PC-9 (cell line): ENCODE measurements around the gene DNPEP. TPM values are rescaled to one million over a fixed set of nuclear protein-coding genes. Genes with fewer than 3 reads are reported as not detected.

Source experiments
- BruUV-seq: library from RNA; stranded (reverse); fragments of 400-500 nt; replicated peaks from 2 replicates; lab custom pipeline; 2021; lab: Mats Ljungman, UMichigan
- CTCF ChIA-PET: fragments of 300-600 bp; sonication (Branson Sonifier 250); formaldehyde crosslinking; loops from one replicate; lab custom pipeline; 2022; ENCODE audit warnings: antibody characterized with exemption; lab: Charles Lee
- POLR2A ChIA-PET: fragments of 300-600 bp; sonication (Branson Sonifier 250); formaldehyde crosslinking; loops from one replicate; lab custom pipeline; 2022; ENCODE audit warnings: antibody characterized with exemption; ENCODE audit not compliant: unreplicated experiment; lab: Charles Lee
- DNase-seq, 2 experiments: peaks; one replicate each; pipeline versions ENCODE4 v3.0.0 to v3.0.0-alpha.2; 2015 to 2022; ENCODE audit warnings: mixed read lengths in 1 of 2
- H2AFZ ChIP-seq: fragments of 200-600 bp; sonication (generic); 2 replicates; pipeline ENCODE4 v1.8.1; 2017; ENCODE audit warnings: antibody characterized with exemption
- H3F3A ChIP-seq: fragments of 200-600 bp; sonication (generic); 2 replicates; pipeline ENCODE4 v1.8.1; 2017; ENCODE audit warnings: antibody characterized with exemption, mild to moderate bottlenecking, low read depth; ENCODE audit not compliant: insufficient read depth
- H3K27ac ChIP-seq: fragments of 200-600 bp; sonication (generic); 2 replicates; pipeline ENCODE4 v1.6.1; 2016; ENCODE audit warnings: mixed run types
- H3K27me3 ChIP-seq: fragments of 200-600 bp; sonication (generic); 2 replicates; pipeline ENCODE4 v1.6.1; 2016; ENCODE audit warnings: low read depth, mixed run types; ENCODE audit not compliant: insufficient read depth
- H3K36me3 ChIP-seq: fragments of 200-600 bp; sonication (generic); 2 replicates; pipeline ENCODE4 v1.6.1; 2016; ENCODE audit warnings: low read depth, mixed run types
- H3K4me1 ChIP-seq: fragments of 200-600 bp; sonication (generic); replicated peaks from 2 replicates; pipeline ENCODE4 v1.6.1; 2016; ENCODE audit warnings: mixed run types; ENCODE audit not compliant: insufficient read depth
- H3K4me2 ChIP-seq: fragments of 200-600 bp; sonication (generic); 2 replicates; pipeline ENCODE4 v1.6.1; 2017; ENCODE audit warnings: mixed run types
- H3K4me3 ChIP-seq: fragments of 200-600 bp; sonication (generic); 2 replicates; pipeline ENCODE4 v1.6.1; 2016; ENCODE audit warnings: mixed run types
- H3K79me2 ChIP-seq: fragments of 200-600 bp; sonication (generic); 2 replicates; pipeline ENCODE4 v1.6.1; 2017; ENCODE audit warnings: low read depth, mixed run types
- H3K9me2 ChIP-seq: fragments of 200-600 bp; sonication (generic); 2 replicates; pipeline ENCODE4 v1.8.1; 2017; ENCODE audit warnings: mild to moderate bottlenecking; ENCODE audit not compliant: insufficient read depth
- H3K9me3 ChIP-seq: fragments of 200-600 bp; sonication (generic); 2 replicates; pipeline ENCODE4 v1.8.1; 2016; ENCODE audit warnings: low read depth; ENCODE audit not compliant: insufficient read depth
- H4K20me1 ChIP-seq: fragments of 200-600 bp; sonication (generic); 2 replicates; pipeline ENCODE4 v1.8.1; 2017; ENCODE audit not compliant: insufficient read depth
- EZH2 ChIP-seq: fragments of 200-600 bp; sonication (generic); IDR thresholded peaks from 2 replicates; pipeline ENCODE4 v1.8.0; 2017; ENCODE audit warnings: antibody characterized with exemption, low read depth
- intact Hi-C: fragments of 100-400 bp; cut with micrococcal nuclease; formaldehyde crosslinking; loops from one replicate; pipeline ENCODE4 v1.10.0; 2022; ENCODE audit not compliant: unreplicated experiment
- total RNA-seq: library from RNA; stranded (reverse); gene quantifications from 2 replicates; pipeline ENCODE4 v1.2.3, GENCODE V29; 2021
- TF ChIP-seq, protein P1 (sequence below): fragments of 200-600 bp; sonication (generic); conservative IDR thresholded peaks from 2 replicates; pipeline ENCODE4 v1.6.1; 2017; ENCODE audit warnings: mixed run types, antibody characterized with exemption, mild to moderate bottlenecking, moderate library complexity

DNPEP gene
- total RNA-seq, 1 experiment from 2014 or later, result 99.1 TPM

GRCh38 chr2:219356834-219357233 is 30.9 kb downstream of the DNPEP start:
- no peak for DNase-seq
- Histone ChIP-seq H3F3A (no peaks in the 10 kb centered on the region), H3K27me3 (peaks cover 43% of the 10 kb centered on the region), H3K4me1 (no peaks in the 10 kb centered on the region), H3K36me3 (no peaks in the 10 kb centered on the region), H4K20me1 (no peaks in the 10 kb centered on the region), H3K9me2 (no peaks in the 10 kb centered on the region), H3K9me3 (no peaks in the 10 kb centered on the region), H3K27ac (no peak overlapping the region), H3K79me2 (no peaks in the 10 kb centered on the region), H2AFZ (no peak overlapping the region), H3K4me3 (no peak overlapping the region), H3K4me2 (no peak overlapping the region)
- TF ChIP-seq, protein P1, sequence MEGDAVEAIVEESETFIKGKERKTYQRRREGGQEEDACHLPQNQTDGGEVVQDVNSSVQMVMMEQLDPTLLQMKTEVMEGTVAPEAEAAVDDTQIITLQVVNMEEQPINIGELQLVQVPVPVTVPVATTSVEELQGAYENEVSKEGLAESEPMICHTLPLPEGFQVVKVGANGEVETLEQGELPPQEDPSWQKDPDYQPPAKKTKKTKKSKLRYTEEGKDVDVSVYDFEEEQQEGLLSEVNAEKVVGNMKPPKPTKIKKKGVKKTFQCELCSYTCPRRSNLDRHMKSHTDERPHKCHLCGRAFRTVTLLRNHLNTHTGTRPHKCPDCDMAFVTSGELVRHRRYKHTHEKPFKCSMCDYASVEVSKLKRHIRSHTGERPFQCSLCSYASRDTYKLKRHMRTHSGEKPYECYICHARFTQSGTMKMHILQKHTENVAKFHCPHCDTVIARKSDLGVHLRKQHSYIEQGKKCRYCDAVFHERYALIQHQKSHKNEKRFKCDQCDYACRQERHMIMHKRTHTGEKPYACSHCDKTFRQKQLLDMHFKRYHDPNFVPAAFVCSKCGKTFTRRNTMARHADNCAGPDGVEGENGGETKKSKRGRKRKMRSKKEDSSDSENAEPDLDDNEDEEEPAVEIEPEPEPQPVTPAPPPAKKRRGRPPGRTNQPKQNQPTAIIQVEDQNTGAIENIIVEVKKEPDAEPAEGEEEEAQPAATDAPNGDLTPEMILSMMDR, result no peak
- no peak for TF ChIP-seq EZH2
- BruUV-seq, result no TSS peak
- POLR2A ChIA-PET, result interaction anchor here (0.7 kb wide), 1 partner anchor 193 kb away, joined by 5 read pairs; no protein-coding TSS in a partner anchor
- CTCF ChIA-PET, result interaction anchor here (0.7 kb wide), 1 partner anchor 740 kb away, joined by 4 read pairs; no protein-coding TSS in a partner anchor
- intact Hi-C loops, result no loop called here

- Histone ChIP-seq H3K4me2 (no peak overlapping the region), H3K79me2 (no peaks in the 10 kb centered on the region), H3K36me3 (no peaks in the 10 kb centered on the region), H3K4me3 (no peak overlapping the region), H2AFZ (no peak overlapping the region), H3K27me3 (peaks cover 47% of the 10 kb centered on the region), H3K9me2 (no peaks in the 10 kb centered on the region), H3K27ac (no peak overlapping the region), H4K20me1 (no peaks in the 10 kb centered on the region), H3F3A (no peaks in the 10 kb centered on the region), H3K9me3 (no peaks in the 10 kb centered on the region), H3K4me1 (no peaks in the 10 kb centered on the region)
- TF ChIP-seq EZH2, result no peak
- TF ChIP-seq, protein P1, result no peak
- no peak for DNase-seq
- ChIA-PET POLR2A (no interaction called here), CTCF (no interaction called here)
- intact Hi-C loops, result loop anchor here (5.0 kb wide), 1 partner anchor 177 kb away; the partner anchor contains the start of genes CNPPD1 and RETREG2
- no TSS peak for BruUV-seq
Measured at GRCh38 chr2:219354582-219354981, 33.1 kb downstream of the DNPEP start.

DNA sequence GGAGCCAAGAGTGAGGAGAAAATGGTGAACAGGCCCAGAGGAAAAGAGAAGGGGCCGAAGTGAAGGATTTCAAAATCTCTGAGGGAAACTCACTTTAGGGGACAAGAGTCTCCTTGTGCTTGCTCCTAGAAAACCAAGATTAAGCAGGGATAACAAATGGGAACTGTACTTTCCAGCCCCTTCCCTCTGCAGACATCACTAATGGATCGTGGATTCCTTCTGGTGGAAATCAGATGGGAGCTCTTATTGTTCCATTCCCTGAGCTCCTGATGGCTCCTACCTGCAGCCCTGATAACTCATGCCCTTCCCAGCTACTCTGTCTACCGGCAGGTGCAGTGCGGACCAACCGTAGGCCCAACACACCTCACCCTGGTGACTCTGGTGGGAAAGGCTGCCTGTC is 34.6 kb downstream of the DNPEP start:
- intact Hi-C loops, result loop anchor here (2.0 to 5.0 kb wide), 2 partner anchors 176 to 192 kb away; partner anchors contain the start of genes CNPPD1, NHEJ1 and RETREG2
- no peaks in the 10 kb centered on the region for H3K36me3 ChIP-seq
- ChIA-PET CTCF (interaction anchor here (0.6 kb wide), 1 partner anchor 33 kb away, joined by 3 read pairs; no protein-coding TSS in a partner anchor), POLR2A (no interaction called here)
- no peak overlapping the region for H3K27ac ChIP-seq
- no peaks in the 10 kb centered on the region for H3K9me2 ChIP-seq
- H2AFZ ChIP-seq, result no peak overlapping the region
- no peaks in the 10 kb centered on the region for H3K79me2 ChIP-seq
- BruUV-seq, result no TSS peak
- DNase-seq, result no peak
- no peaks in the 10 kb centered on the region for H3K9me3 ChIP-seq
- H3K4me2 ChIP-seq, result no peak overlapping the region
- no peak overlapping the region for H3K4me3 ChIP-seq
- no peaks in the 10 kb centered on the region for H3K4me1 ChIP-seq
- H4K20me1 ChIP-seq, result no peaks in the 10 kb centered on the region
- no peak for TF ChIP-seq EZH2
- TF ChIP-seq, protein P1, result no peak
- H3K27me3 ChIP-seq, result peaks cover 50% of the 10 kb centered on the region
- H3F3A ChIP-seq, result no peaks in the 10 kb centered on the region
